IPS-15b (cell line): ENCODE data around the gene MAST1.
"Not testable (repeated sequence)": the region's sequence is repeated elsewhere in the genome, so short reads cannot be mapped to it uniquely, and the experiment has no call there.

Experiments used
- H3K27me3 ChIP-seq: one replicate; pipeline ENCODE4 v1.6.1; 2013; ENCODE audit warnings: low read length; ENCODE audit not compliant: control insufficient read depth, insufficient read depth
- H3K36me3 ChIP-seq: one replicate; pipeline ENCODE4 v1.6.1; 2013; ENCODE audit warnings: low read length; ENCODE audit not compliant: control insufficient read depth, insufficient read depth
- H3K4me1 ChIP-seq: one replicate; pipeline ENCODE4 v1.6.1; 2013; ENCODE audit warnings: mild to moderate bottlenecking, low read length; ENCODE audit not compliant: control insufficient read depth, insufficient read depth
- H3K4me3 ChIP-seq: one replicate; pipeline ENCODE4 v1.5.1; 2013; ENCODE audit warnings: low read depth, low read length
- H3K9ac ChIP-seq: one replicate; pipeline ENCODE4 v1.6.1; 2013; ENCODE audit warnings: low read depth, mild to moderate bottlenecking, low read length
- H3K9me3 ChIP-seq: one replicate; pipeline ENCODE4 v1.6.1; 2013; ENCODE audit warnings: mild to moderate bottlenecking, low read length; ENCODE audit not compliant: control insufficient read depth, insufficient read depth

The MAST1 gene

GRCh38 chr19:12804051-12804450 lies 34.3 kb upstream of the MAST1 start:
- Histone ChIP-seq H3K36me3 (peaks cover 17% of the 10 kb centered on the region), H3K9me3 (no peaks in the 10 kb centered on the region), H3K9ac (no peak overlapping the region), H3K4me3 (no peak overlapping the region), H3K27me3 (peaks cover 8% of the 10 kb centered on the region), H3K4me1 (peaks cover 8% of the 10 kb centered on the region)

- peak within 1 kb of the TSS; percentile 88 for H3K9ac ChIP-seq
- H3K9me3 ChIP-seq = no peaks in the 10 kb centered on the region
- peak within 1 kb of the TSS; percentile 98 for H3K4me3 ChIP-seq
- H3K4me1 ChIP-seq = peaks cover 3% of the 10 kb centered on the region
- peaks cover 8% of the 10 kb centered on the region for H3K27me3 ChIP-seq
- H3K36me3 ChIP-seq = no peaks in the 10 kb centered on the region
These were observed 31.9 kb upstream of the MAST1 start, which contains the start of gene RNASEH2A for GRCh38 chr19:12806242-12807081. TSS of gene RNASEH2A (plus strand) at chr19:12806584. CDS start at chr19:12806674, 90 bp downstream.

- H3K36me3 ChIP-seq = peaks cover 7% of the 10 kb centered on the region
- no peak overlapping the region for H3K9ac ChIP-seq
- no peak overlapping the region for H3K4me3 ChIP-seq
These were observed 23.2 kb upstream of the MAST1 start for GRCh38 chr19:12815088-12815487.

GRCh38 chr19:12817188-12817587 lies 21.1 kb upstream of the MAST1 start:
- not testable (repeated sequence) for H3K4me1 ChIP-seq, H3K9ac ChIP-seq, H3K4me3 ChIP-seq, H3K36me3 ChIP-seq, H3K27me3 ChIP-seq, H3K9me3 ChIP-seq

More at GRCh38 chr19:12815088-12815487, 23.2 kb upstream of the MAST1 start:
- Histone ChIP-seq H3K4me1 (no peaks in the 10 kb centered on the region), H3K9me3 (no peaks in the 10 kb centered on the region), H3K27me3 (no peaks in the 10 kb centered on the region)

- not testable (repeated sequence) for H3K4me1 ChIP-seq, H3K9me3 ChIP-seq, H3K36me3 ChIP-seq, H3K9ac ChIP-seq, H3K27me3 ChIP-seq, H3K4me3 ChIP-seq
These were observed 20.5 kb upstream of the MAST1 start for GRCh38 chr19:12817810-12818209.

- Histone ChIP-seq H3K27me3 (no peaks in the 10 kb centered on the region), H3K9me3 (no peaks in the 10 kb centered on the region), H3K4me1 (peaks cover 2% of the 10 kb centered on the region), H3K9ac (no peak overlapping the region), H3K36me3 (no peaks in the 10 kb centered on the region), H3K4me3 (no peak overlapping the region)
These were observed 16.6 kb upstream of the MAST1 start for GRCh38 chr19:12821761-12822160.

GRCh38 chr19:12825254-12826131 lies 12.8 kb upstream of the MAST1 start:
- Histone ChIP-seq H3K4me3 (peak overlapping the region; percentile 67), H3K9me3 (no peaks in the 10 kb centered on the region), H3K9ac (peak overlapping the region; percentile 37), H3K36me3 (no peaks in the 10 kb centered on the region), H3K4me1 (peaks cover 2% of the 10 kb centered on the region), H3K27me3 (peaks cover 5% of the 10 kb centered on the region)

- Histone ChIP-seq H3K4me1 (peaks cover 2% of the 10 kb centered on the region), H3K4me3 (peak overlapping the region; percentile 33), H3K9ac (no peak overlapping the region), H3K36me3 (no peaks in the 10 kb centered on the region), H3K27me3 (peaks cover 13% of the 10 kb centered on the region), H3K9me3 (no peaks in the 10 kb centered on the region)
These were observed 9.8 kb upstream of the MAST1 start for GRCh38 chr19:12828494-12828893.

- Histone ChIP-seq H3K27me3 (peaks cover 25% of the 10 kb centered on the region), H3K36me3 (no peaks in the 10 kb centered on the region), H3K4me1 (peaks cover 2% of the 10 kb centered on the region), H3K4me3 (peak overlapping the region; percentile 43), H3K9me3 (no peaks in the 10 kb centered on the region), H3K9ac (no peak overlapping the region)
These were observed 4.9 kb upstream of the MAST1 start for GRCh38 chr19:12833418-12833737.

GRCh38 chr19:12833738-12834565 lies 4.4 kb upstream of the MAST1 start:
- Histone ChIP-seq H3K9me3 (no peaks in the 10 kb centered on the region), H3K27me3 (peaks cover 22% of the 10 kb centered on the region), H3K4me1 (peaks cover 2% of the 10 kb centered on the region), H3K36me3 (no peaks in the 10 kb centered on the region), H3K9ac (no peak overlapping the region), H3K4me3 (peak overlapping the region; percentile 77)

GRCh38 chr19:12834566-12834943 lies 3.8 kb upstream of the MAST1 start, which contains the start of gene RTBDN:
TSS of gene RTBDN (minus strand) at chr19:12834579. CDS start at chr19:12829979, 4,600 bp downstream.
- Histone ChIP-seq H3K9me3 (no peaks in the 10 kb centered on the region), H3K4me3 (peak within 1 kb of the TSS; percentile 77), H3K4me1 (peaks cover 2% of the 10 kb centered on the region), H3K27me3 (peaks cover 25% of the 10 kb centered on the region), H3K9ac (no peak within 1 kb of the TSS), H3K36me3 (no peaks in the 10 kb centered on the region)
